ENCODE data around the gene CTDSPL.
"Not testable (repeated sequence)": the region's sequence is repeated elsewhere in the genome, so short reads cannot be mapped to it uniquely, and the experiment has no call there.

Gene CTDSPL

GRCh38 chr3:37971467-37971866 is 109.8 kb downstream of the CTDSPL start:
- DNase-seq (ENCODE audit: insufficient read length, low spot score) = no peak
- TF ChIP-seq CTCF (IDR thresholded peaks at IDR 0.05; ENCODE audit: insufficient read depth, missing control alignments) = no peak
- no peak for FAIRE-seq

GRCh38 chr3:37972056-37972455 is 110.4 kb downstream of the CTDSPL start:
- DNase-seq (ENCODE audit: insufficient read length, low spot score); FAIRE-seq: not testable (repeated sequence)

- no peak for TF ChIP-seq CTCF (IDR thresholded peaks at IDR 0.05; ENCODE audit: insufficient read depth, missing control alignments)
- DNase-seq (ENCODE audit: insufficient read length, low spot score) = no peak
- FAIRE-seq = no peak
These were observed 111.8 kb downstream of the CTDSPL start for GRCh38 chr3:37973246-37974054.

- DNase-seq (ENCODE audit: insufficient read length, low spot score) = no peak
- peak; percentile 65 for TF ChIP-seq CTCF (IDR thresholded peaks at IDR 0.05; ENCODE audit: insufficient read depth, missing control alignments)
- FAIRE-seq = no peak
These were observed 112.7 kb downstream of the CTDSPL start for GRCh38 chr3:37974121-37975083.

GRCh38 chr3:37979541-37980461 is 118.1 kb downstream of the CTDSPL start:
- TF ChIP-seq CTCF (IDR thresholded peaks at IDR 0.05; ENCODE audit: insufficient read depth, missing control alignments) = no peak
- DNase-seq (ENCODE audit: insufficient read length, low spot score) (no peak), FAIRE-seq (no peak)

- TF ChIP-seq CTCF (IDR thresholded peaks at IDR 0.05; ENCODE audit: insufficient read depth, missing control alignments) = no peak
- no peak for FAIRE-seq
These were observed 119.0 kb downstream of the CTDSPL start for GRCh38 chr3:37980462-37981347.

More at GRCh38 chr3:37980462-37981347, 119.0 kb downstream of the CTDSPL start:
- no peak for DNase-seq (ENCODE audit: insufficient read length, low spot score)
